D721Med (cell line): ENCODE results near the gene SRRM2.

Experiments
- DNase-seq: peaks from one replicate; pipeline ENCODE4 v3.0.0; 2011; ENCODE audit warnings: low spot score; ENCODE audit not compliant: insufficient read length
- FAIRE-seq: peaks from 2 replicates; lab custom pipeline; 2011; peaks lifted over from hg19 to GRCh38; lab: Jason Lieb, UNC
- TF ChIP-seq, protein P1 (sequence below): IDR thresholded peaks from 2 replicates; pipeline ENCODE4 v1.5.1; 2012; ENCODE audit warnings: mild to moderate bottlenecking, control low read depth; ENCODE audit not compliant: insufficient read depth; ENCODE audit errors: missing control alignments

The SRRM2 gene

GRCh38 chr16:2715519-2715918 is 36.9 kb upstream of the SRRM2 start:
- TF ChIP-seq, protein P1, sequence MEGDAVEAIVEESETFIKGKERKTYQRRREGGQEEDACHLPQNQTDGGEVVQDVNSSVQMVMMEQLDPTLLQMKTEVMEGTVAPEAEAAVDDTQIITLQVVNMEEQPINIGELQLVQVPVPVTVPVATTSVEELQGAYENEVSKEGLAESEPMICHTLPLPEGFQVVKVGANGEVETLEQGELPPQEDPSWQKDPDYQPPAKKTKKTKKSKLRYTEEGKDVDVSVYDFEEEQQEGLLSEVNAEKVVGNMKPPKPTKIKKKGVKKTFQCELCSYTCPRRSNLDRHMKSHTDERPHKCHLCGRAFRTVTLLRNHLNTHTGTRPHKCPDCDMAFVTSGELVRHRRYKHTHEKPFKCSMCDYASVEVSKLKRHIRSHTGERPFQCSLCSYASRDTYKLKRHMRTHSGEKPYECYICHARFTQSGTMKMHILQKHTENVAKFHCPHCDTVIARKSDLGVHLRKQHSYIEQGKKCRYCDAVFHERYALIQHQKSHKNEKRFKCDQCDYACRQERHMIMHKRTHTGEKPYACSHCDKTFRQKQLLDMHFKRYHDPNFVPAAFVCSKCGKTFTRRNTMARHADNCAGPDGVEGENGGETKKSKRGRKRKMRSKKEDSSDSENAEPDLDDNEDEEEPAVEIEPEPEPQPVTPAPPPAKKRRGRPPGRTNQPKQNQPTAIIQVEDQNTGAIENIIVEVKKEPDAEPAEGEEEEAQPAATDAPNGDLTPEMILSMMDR, result no peak
- FAIRE-seq (no peak), DNase-seq (no peak)

DNA sequence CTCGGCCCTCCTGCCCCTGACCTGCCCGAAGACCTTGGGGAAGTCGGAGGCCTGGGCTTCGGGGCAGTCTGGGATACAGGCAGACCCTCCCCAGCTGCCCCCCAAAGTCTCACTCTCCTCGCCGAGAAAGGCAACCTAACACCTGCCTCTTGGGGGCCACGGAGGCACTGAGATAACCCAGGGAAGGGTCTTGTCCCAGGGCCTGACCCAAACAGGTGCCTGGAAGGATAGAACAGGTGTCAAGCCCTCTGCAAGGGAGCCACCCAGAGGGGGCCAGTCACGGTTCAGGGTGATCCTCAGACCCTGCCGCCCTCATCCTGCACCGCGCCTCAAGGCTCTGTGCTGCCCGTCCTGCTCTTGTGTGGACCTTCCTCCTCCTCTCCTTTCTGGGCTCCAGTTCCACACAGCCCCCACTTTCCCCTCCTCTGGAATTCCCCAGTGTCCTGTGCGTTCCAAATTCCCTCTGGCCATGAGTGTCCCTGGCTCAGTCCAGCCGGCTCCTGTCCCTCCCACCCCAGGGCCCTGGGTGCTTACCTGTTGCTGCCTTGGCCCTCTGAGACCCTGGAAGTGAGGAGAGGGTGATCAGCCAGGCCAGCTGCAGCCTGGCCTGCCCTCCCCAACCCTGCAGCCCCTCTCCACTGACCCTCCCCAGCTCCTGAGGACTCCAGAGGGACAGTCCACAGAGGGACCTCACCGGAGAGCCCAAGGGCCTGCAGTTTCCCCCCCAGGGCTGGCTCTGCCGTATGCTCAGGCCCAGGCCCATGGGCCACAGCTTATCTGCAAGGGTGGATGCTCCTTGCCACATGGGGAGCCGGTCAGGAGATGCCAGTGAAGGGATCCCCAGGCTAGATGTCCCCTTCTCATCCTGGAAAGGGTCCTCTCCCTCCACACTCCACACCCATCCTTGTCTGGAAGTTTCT is 36.2 kb upstream of the SRRM2 start:
- no peak for DNase-seq
- no peak for FAIRE-seq
- TF ChIP-seq, protein P1, result no peak

DNA sequence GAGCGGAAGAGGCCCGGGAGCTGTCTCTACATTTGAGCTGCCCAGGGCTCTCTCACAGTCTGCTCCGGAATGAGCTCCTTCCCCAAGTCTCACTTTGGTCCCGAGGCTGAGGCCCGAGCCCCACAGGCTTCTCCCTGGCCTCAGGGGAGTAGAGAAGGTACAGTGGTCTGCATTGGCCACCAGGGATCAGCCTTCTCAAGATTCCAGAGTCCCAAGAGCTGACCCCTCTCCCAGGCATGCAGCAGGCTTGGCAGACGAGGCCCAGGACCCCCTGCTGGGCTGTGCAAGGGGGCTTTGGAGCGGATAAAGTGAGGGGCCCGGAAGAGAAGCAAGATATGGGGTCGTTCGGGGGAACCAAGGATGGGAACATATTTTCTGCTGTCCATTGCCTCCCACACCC is 35.5 kb upstream of the SRRM2 start:
- no peak for FAIRE-seq
- no peak for DNase-seq
- TF ChIP-seq, protein P1, result no peak

GRCh38 chr16:2717383-2718263 is 34.8 kb upstream of the SRRM2 start:
- FAIRE-seq (no peak), DNase-seq (no peak)
- TF ChIP-seq, protein P1, result no peak

DNA sequence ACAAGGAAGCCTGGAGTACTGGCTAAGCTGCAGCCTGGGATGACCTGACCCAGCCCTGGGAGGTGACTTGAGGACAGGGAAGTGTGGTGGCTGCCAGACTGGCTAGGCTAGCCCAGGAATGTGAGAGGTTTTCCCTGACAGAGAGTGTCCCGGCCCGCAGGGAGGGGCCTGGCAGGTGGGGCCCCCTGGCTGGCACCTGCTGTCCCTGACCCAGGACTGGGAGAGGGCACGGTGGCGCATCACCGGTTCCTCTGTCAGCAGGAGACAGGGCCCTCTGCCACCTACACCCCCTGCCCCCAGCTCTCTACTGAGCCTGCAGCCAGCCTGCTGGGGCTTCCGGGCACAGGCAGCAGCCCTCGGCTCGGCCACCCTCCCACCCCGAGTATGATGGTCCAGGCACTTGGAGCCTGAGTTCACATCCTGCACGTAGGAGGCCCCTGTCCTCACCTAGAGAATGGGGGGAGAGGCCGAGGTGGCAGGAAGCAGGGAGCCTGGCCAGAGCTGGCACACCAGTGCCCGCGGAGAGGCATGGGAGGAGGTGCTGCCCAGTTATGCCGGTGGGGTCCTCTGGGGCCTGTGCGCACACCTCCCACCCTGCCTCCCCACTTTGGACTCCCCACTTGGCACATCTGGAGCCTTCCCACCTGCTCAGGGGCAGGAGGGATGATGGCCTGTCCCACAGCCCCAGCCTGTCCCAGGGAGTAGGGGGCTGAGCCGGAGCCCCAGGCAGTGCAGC is 32.9 kb upstream of the SRRM2 start:
- no peak for DNase-seq
- no peak for FAIRE-seq
- TF ChIP-seq, protein P1, result no peak

DNA sequence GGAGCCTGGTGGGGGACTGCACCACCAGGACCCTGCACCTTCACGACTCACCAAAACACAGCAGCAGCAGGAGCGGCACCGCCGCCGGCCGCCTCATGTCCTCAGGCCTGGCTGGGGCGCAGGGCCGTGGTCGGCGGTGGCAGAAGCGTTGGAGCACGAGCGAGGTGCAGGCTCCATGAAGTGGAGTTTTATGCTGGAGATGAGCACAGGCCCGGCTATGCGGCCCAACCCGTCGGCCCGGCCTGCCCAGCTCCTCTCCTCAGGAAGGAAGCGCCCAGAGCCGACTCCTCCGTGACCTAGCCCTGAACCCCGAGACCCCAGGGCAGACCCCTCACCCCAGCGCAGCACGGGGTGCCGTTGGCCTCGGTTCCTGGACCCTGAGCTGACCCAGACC is 32.4 kb upstream of the SRRM2 start, which contains the start of gene PRSS27:
Gene PRSS27, minus strand, starts transcription at position 161 of the 394 bp plus-strand sequence. Its CDS starts 64 bp downstream, at position 97.
- TF ChIP-seq, protein P1, result no peak
- DNase-seq, result no peak
- no peak for FAIRE-seq
